Neuron (in vitro differentiated cells): ENCODE measurements around the gene KRTAP12-1.
"Not testable (repeated sequence)": the region's sequence is repeated elsewhere in the genome, so short reads cannot be mapped to it uniquely, and the experiment has no call there.

ENCODE experiments used
- H2AFZ ChIP-seq: one replicate; pipeline ENCODE4 v1.6.1; 2013; ENCODE audit warnings: low read depth, mild to moderate bottlenecking, inconsistent platforms, low read length, moderate library complexity
- H3K27me3 ChIP-seq: one replicate; pipeline ENCODE4 v1.6.1; 2013; ENCODE audit warnings: low read length; ENCODE audit not compliant: insufficient read depth
- H3K36me3 ChIP-seq: one replicate; pipeline ENCODE4 v1.6.1; 2013; ENCODE audit warnings: low read length; ENCODE audit not compliant: insufficient read depth
- H3K4me1 ChIP-seq: one replicate; pipeline ENCODE4 v1.6.1; 2013; ENCODE audit warnings: low read length; ENCODE audit not compliant: insufficient read depth
- H3K4me3 ChIP-seq: 2 replicates; pipeline ENCODE4 v1.5.1; 2013; ENCODE audit warnings: mild to moderate bottlenecking, low read length, moderate library complexity
- H3K9me3 ChIP-seq: one replicate; pipeline ENCODE4 v1.6.1; 2013; ENCODE audit warnings: low read length

The KRTAP12-1 gene

DNA sequence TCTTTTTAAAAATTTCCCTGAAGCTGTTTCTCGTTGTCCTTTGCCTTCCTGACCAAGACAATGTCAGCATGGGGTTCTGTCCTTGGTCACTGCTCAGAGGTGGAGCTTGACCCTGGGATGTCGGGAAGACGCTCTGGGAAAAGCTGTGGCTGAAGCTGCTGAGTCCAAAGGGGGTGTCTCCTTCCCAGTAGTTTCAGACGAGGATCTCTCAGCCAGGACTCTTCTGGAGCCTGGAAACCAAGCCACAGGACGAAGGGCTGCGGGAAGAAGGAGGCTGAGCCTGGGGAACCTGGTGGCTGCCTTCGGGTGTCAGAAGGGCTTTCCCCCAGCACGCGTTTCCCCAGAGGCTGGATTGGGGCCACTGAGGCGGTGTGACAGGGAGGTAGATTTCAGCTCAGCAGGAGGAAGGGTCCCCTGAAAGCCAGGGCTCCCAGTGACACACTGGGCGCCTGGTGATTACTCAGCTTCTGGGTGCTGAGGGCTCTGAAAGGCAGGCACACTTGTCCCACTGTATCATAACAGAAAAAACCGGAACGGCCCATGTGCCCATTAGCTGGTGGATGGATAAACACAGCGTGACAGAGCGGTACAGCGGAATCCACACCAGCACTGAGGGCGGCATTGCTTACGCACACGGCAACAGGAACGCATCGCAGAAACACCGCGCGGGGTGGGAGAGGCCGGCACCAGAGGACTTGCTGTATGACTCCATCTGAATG lies 5.0 kb upstream of the KRTAP12-1 start:
- H2AFZ ChIP-seq: no peak overlapping the region
- peaks cover 10% of the 10 kb centered on the region for H3K27me3 ChIP-seq
- H3K4me3 ChIP-seq: no peak overlapping the region
- peaks cover 8% of the 10 kb centered on the region for H3K4me1 ChIP-seq
- no peaks in the 10 kb centered on the region for H3K36me3 ChIP-seq
- H3K9me3 ChIP-seq: peaks cover 2% of the 10 kb centered on the region

- H3K27me3 ChIP-seq: peaks cover 11% of the 10 kb centered on the region
- H3K4me1 ChIP-seq: peaks cover 8% of the 10 kb centered on the region
- no peak overlapping the region for H2AFZ ChIP-seq
- H3K9me3 ChIP-seq: peaks cover 2% of the 10 kb centered on the region
- H3K4me3 ChIP-seq: no peak overlapping the region
- no peaks in the 10 kb centered on the region for H3K36me3 ChIP-seq
These were observed 4.2 kb upstream of the KRTAP12-1 start for GRCh38 chr21:44686000-44686781.

GRCh38 chr21:44685050-44685449 lies 3.1 kb upstream of the KRTAP12-1 start:
- not testable (repeated sequence) for H3K4me3 ChIP-seq, H3K36me3 ChIP-seq, H2AFZ ChIP-seq, H3K4me1 ChIP-seq, H3K9me3 ChIP-seq
- peaks cover 11% of the 10 kb centered on the region for H3K27me3 ChIP-seq

DNA sequence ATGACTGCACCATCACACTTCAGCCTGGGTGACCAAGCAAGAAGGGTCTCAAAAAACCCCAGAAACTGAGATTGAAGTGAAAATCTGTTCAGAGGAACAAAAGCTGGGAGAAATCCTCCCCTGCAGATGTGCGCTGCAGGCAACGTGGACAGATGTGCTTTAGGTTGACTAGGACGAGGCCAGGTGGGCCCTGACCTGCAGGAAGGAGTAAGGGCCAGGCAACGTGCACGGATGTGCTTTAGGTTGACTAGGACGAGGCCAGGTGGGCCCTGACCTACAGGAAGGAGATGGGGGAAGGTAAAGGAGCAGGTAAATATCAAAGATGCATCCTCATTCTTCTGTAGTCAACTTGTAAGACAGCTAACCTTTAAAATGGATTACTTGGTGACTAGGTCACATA lies 2.5 kb upstream of the KRTAP12-1 start:
- peaks cover 8% of the 10 kb centered on the region for H3K4me1 ChIP-seq
- H3K9me3 ChIP-seq: peaks cover 2% of the 10 kb centered on the region
- peaks cover 8% of the 10 kb centered on the region for H3K27me3 ChIP-seq
- no peak overlapping the region for H3K4me3 ChIP-seq
- no peaks in the 10 kb centered on the region for H3K36me3 ChIP-seq
- no peak overlapping the region for H2AFZ ChIP-seq

- H3K9me3 ChIP-seq: peaks cover 2% of the 10 kb centered on the region
- H3K27me3 ChIP-seq: peaks cover 8% of the 10 kb centered on the region
- no peaks in the 10 kb centered on the region for H3K36me3 ChIP-seq
- no peak overlapping the region for H2AFZ ChIP-seq
- H3K4me3 ChIP-seq: no peak overlapping the region
- peaks cover 8% of the 10 kb centered on the region for H3K4me1 ChIP-seq
These were observed 2.1 kb upstream of the KRTAP12-1 start for GRCh38 chr21:44684077-44684476.

GRCh38 chr21:44682580-44683151 lies 703 bp upstream of the KRTAP12-1 start:
- H3K36me3 ChIP-seq: no peaks in the 10 kb centered on the region
- H3K27me3 ChIP-seq: peaks cover 7% of the 10 kb centered on the region
- H3K4me3 ChIP-seq: no peak overlapping the region
- no peak overlapping the region for H2AFZ ChIP-seq
- peaks cover 8% of the 10 kb centered on the region for H3K4me1 ChIP-seq
- H3K9me3 ChIP-seq: peaks cover 2% of the 10 kb centered on the region

GRCh38 chr21:44681152-44681551 lies 811 bp downstream of the KRTAP12-1 start:
- Histone ChIP-seq H3K27me3 (peaks cover 10% of the 10 kb centered on the region), H3K4me3 (no peak overlapping the region), H3K36me3 (no peaks in the 10 kb centered on the region), H3K4me1 (peaks cover 1% of the 10 kb centered on the region), H2AFZ (no peak overlapping the region), H3K9me3 (peaks cover 2% of the 10 kb centered on the region)

DNA sequence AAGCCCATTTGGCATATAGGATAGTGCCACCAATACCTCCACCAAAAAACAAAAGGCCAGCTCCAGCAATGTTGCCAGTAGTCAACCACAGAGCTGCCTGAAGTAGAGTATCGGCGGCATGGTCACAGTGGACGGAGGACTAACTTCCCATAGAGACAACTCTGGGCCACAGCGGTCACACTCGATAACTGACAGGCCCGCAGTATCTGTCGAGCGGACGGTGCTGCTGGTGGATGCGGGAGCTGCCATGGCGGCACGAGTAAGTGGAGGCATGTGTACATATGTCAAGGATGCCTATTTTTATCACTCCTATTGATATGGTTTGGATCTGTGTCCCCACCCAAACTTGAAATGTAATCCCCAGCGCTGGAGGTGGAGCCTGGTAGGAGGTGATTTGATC lies 4.1 kb downstream of the KRTAP12-1 start:
- no peaks in the 10 kb centered on the region for H3K36me3 ChIP-seq
- no peak overlapping the region for H2AFZ ChIP-seq
- H3K4me3 ChIP-seq: no peak overlapping the region
- no peaks in the 10 kb centered on the region for H3K4me1 ChIP-seq
- peaks cover 8% of the 10 kb centered on the region for H3K27me3 ChIP-seq
- no peaks in the 10 kb centered on the region for H3K9me3 ChIP-seq

DNA sequence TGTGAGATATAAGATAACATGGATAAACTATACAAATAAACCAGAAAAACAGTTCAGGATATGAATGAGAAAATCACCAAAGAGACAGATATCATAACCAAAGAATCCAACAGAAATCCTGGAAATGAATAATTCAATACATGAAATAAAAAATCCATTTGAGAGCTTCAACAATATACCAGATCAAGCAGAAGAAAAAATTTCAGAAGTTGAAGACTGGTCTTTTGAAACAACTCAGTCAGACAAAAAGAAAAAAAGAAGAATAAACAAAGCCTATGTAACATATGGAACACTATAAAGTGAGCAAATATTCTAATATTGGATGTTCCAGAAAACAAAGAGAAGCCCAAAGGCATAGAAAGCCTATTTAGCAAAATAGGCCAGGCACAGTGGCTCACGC lies 10.1 kb downstream of the KRTAP12-1 start:
- H3K4me3 ChIP-seq: no peak overlapping the region
- peaks cover 8% of the 10 kb centered on the region for H3K9me3 ChIP-seq
- peaks cover 1% of the 10 kb centered on the region for H3K27me3 ChIP-seq
- no peaks in the 10 kb centered on the region for H3K4me1 ChIP-seq
- no peak overlapping the region for H2AFZ ChIP-seq
- H3K36me3 ChIP-seq: no peaks in the 10 kb centered on the region

- H2AFZ ChIP-seq: no peak overlapping the region
- no peaks in the 10 kb centered on the region for H3K36me3 ChIP-seq
- H3K4me3 ChIP-seq: no peak overlapping the region
- H3K4me1 ChIP-seq: no peaks in the 10 kb centered on the region
- H3K27me3 ChIP-seq: no peaks in the 10 kb centered on the region
- peaks cover 8% of the 10 kb centered on the region for H3K9me3 ChIP-seq
These were observed 11.1 kb downstream of the KRTAP12-1 start for GRCh38 chr21:44670642-44671432.

DNA sequence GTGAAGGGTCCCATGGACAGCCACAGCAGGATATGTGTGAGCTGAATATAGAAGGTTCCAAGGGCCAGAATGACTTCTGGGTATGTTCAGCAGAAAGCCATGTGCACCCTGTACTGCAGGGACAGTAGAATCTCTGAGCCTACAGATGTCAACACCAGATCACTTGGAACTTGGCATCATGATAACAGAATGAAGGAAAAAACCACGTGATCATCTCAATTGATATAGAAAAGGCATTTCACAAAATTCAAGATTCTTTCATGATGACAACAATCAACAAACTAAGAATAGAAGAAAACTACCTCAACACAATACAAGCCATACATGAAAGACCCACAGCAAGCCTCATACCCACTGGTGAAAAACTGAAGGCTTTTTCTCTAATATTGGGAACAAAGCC lies 14.4 kb downstream of the KRTAP12-1 start:
- Histone ChIP-seq H3K27me3 (no peaks in the 10 kb centered on the region), H3K4me1 (no peaks in the 10 kb centered on the region), H2AFZ (no peak overlapping the region), H3K9me3 (peaks cover 8% of the 10 kb centered on the region), H3K36me3 (no peaks in the 10 kb centered on the region), H3K4me3 (no peak overlapping the region)

- H3K36me3 ChIP-seq: no peaks in the 10 kb centered on the region
- no peaks in the 10 kb centered on the region for H3K4me1 ChIP-seq
- no peak within 1 kb of the TSS for H2AFZ ChIP-seq
- H3K27me3 ChIP-seq: no peaks in the 10 kb centered on the region
- peaks cover 6% of the 10 kb centered on the region for H3K9me3 ChIP-seq
- H3K4me3 ChIP-seq: no peak within 1 kb of the TSS
These were observed 15.3 kb downstream of the KRTAP12-1 start, which contains the start of gene KRTAP12-2 for GRCh38 chr21:44666401-44667320. Gene KRTAP12-2 (minus strand): TSS chr21:44666927. CDS start chr21:44666886, 41 bp downstream.
